ENCODE data around the gene RBM14. TPM values are rescaled to one million over a fixed set of nuclear protein-coding genes. Genes with fewer than 3 reads are reported as not detected.

The RBM14 gene
- total and polyA plus RNA-seq, 9 of the 15 experiments (the other 6 are each of a cell fraction or from before 2014, with no cell fraction given): 5.5 to 131 (median 42.6) TPM

DNA sequence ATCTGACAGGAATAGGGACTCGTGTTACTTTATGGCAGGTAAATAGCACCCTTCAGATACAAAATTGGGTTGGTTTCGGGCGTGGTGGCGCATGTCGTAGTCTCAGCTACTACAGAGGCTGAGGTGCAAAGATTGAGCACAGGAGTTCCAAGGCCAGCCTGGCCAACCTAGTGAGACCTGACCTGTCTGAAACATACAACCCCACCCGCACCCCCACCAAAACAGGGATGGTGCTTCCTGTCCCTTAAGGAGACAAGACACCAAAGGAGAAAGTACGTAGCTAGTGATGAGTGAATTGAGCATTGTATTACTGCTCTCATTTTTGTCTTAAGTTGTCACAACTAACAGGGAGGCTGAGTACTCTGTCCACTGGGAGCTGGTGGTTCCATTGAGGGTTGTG is 36.2 kb downstream of the RBM14 start:
- Histone ChIP-seq H3K9me1 (ENCODE audit: control insufficient read depth, insufficient read depth, low read length) (no peaks in the 10 kb centered on the region), H4K20me1 (replicated peaks; ENCODE audit: control insufficient read depth, insufficient read depth, low read length) (peaks cover 6% of the 10 kb centered on the region), H3K4me1 (replicated peaks in 1 of 2; ENCODE audit: control insufficient read depth in 2 of 2, insufficient read depth in 2 of 2, low read length in 2 of 2) (peaks cover 0 to 9% of the 10 kb centered on the region in 2 experiments; a peak in 2 of 5 replicates), H3K79me2 (ENCODE audit: control insufficient read depth, insufficient read depth, low read length) (peaks cover 68% of the 10 kb centered on the region), H2AFZ (ENCODE audit: low read depth, low read length) (no peak overlapping the region), H3K4me3 (no peak overlapping the region), H3K27ac (ENCODE audit: extremely low read depth, low read depth, low read length) (peak overlapping the region; percentile 59), H3K9me3 (replicated peaks; ENCODE audit: control insufficient read depth, insufficient read depth, low read depth, low read length) (no peaks in the 10 kb centered on the region), H3K9ac (ENCODE audit: insufficient read depth in 1 of 2, low read depth in 2 of 2, low read length in 2 of 2) (no peak overlapping the region), H3K4me2 (ENCODE audit: insufficient read depth, low read length) (no peak overlapping the region; the same call in 1 of the 2 replicates), H3K27me3 (ENCODE audit: control insufficient read depth in 2 of 2, insufficient read depth in 2 of 2, low read length in 2 of 2) (no peaks in the 10 kb centered on the region), H3K36me3 (ENCODE audit: control insufficient read depth, insufficient read depth, low read length) (peaks cover 54% of the 10 kb centered on the region)
- TF ChIP-seq LCOR (CRISPR knock-in tag; IDR thresholded peaks at IDR 0.05) (0 out of 2 replicates have a peak, but pooled peaks have one; percentile 25), POU5F1 (IDR thresholded peaks at IDR 0.05; ENCODE audit: borderline replicate concordance, low read depth, low read length, partially characterized antibody) (no peak)
- in situ Hi-C loops (cut with MboI) (no loop called here), intact Hi-C loops (cut with micrococcal nuclease) (no loop called here)
- no peak for DNase-seq (ENCODE audit: extremely low read depth in 1 of 4, low spot score in 3 of 4)
- WGBS (ENCODE audit: insufficient coverage, low coverage, missing lambda C conversion rate): 73% methylated on average over 7 of the region's 7 CpGs
- ATAC-seq: peak; percentile 18
- POLR2A ChIA-PET: interaction anchor here (0.6 to 11.6 kb wide), 4 partner anchors 10 to 180 kb away, joined by 3 to 139 read pairs (median 44); partner anchors contain the start of gene RBM4
- no TSS peak for BruUV-seq (replicated peaks)
- peak; percentile 42 for FAIRE-seq
- CTCF ChIA-PET (ENCODE audit: low intra/inter-chr PET ratio): no interaction called here

DNA sequence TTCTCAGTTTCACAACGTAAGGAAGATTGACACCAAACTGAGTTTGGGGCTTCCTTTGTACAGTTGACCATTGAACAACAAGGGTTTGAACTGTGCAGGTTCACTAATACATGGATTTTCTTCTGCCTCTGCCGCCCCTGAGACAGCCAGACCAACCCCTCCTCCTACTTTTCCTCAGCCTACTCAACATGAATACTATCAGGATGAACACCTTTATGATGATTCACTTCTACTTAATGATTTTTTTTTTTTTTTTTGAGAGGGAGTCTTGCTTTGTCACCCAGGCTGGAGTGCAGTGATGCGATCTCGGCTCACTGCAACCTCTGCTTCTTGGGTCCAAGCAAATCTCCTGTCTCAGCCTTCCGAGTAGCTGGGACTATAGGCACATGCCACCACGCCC is 36.7 kb downstream of the RBM14 start:
- WGBS (ENCODE audit: insufficient coverage, low coverage, missing lambda C conversion rate): 49% methylated on average over 6 of the region's 6 CpGs
- H3K9ac ChIP-seq (ENCODE audit: insufficient read depth in 1 of 2, low read depth in 2 of 2, low read length in 2 of 2): no peak overlapping the region
- in situ Hi-C loops (cut with MboI) (no loop called here), intact Hi-C loops (cut with micrococcal nuclease) (no loop called here)
- FAIRE-seq: peak; percentile 42
- H3K79me2 ChIP-seq (ENCODE audit: control insufficient read depth, insufficient read depth, low read length): peaks cover 65% of the 10 kb centered on the region
- ATAC-seq: peak; percentile 58
- no peak overlapping the region for H3K4me3 ChIP-seq
- no peaks in the 10 kb centered on the region for H3K27me3 ChIP-seq (ENCODE audit: control insufficient read depth in 2 of 2, insufficient read depth in 2 of 2, low read length in 2 of 2)
- ChIA-PET CTCF (ENCODE audit: low intra/inter-chr PET ratio) (no interaction called here), POLR2A (interaction anchor here (0.9 to 11.6 kb wide), 3 partner anchors 10 to 23 kb away, joined by 3 to 139 read pairs (median 83); partner anchors contain the start of gene RBM4)
- no peak overlapping the region; the same call in 1 of the 2 replicates for H3K4me2 ChIP-seq (ENCODE audit: insufficient read depth, low read length)
- H4K20me1 ChIP-seq (replicated peaks; ENCODE audit: control insufficient read depth, insufficient read depth, low read length): peaks cover 6% of the 10 kb centered on the region
- H3K9me1 ChIP-seq (ENCODE audit: control insufficient read depth, insufficient read depth, low read length): no peaks in the 10 kb centered on the region
- no peak overlapping the region for H2AFZ ChIP-seq (ENCODE audit: low read depth, low read length)
- H3K9me3 ChIP-seq (replicated peaks; ENCODE audit: control insufficient read depth, insufficient read depth, low read depth, low read length): no peaks in the 10 kb centered on the region
- no TSS peak for BruUV-seq (replicated peaks)
- peak overlapping the region; percentile 59 for H3K27ac ChIP-seq (ENCODE audit: extremely low read depth, low read depth, low read length)
- H3K4me1 ChIP-seq (replicated peaks in 1 of 2; ENCODE audit: control insufficient read depth in 2 of 2, insufficient read depth in 2 of 2, low read length in 2 of 2): peaks cover 0 to 9% of the 10 kb centered on the region in 2 experiments; a peak in 2 of 5 replicates
- peak in 3 of 4 experiments; percentile 37 to 51 (median 41) for DNase-seq (ENCODE audit: extremely low read depth in 1 of 4, low spot score in 3 of 4)
- peaks cover 55% of the 10 kb centered on the region for H3K36me3 ChIP-seq (ENCODE audit: control insufficient read depth, insufficient read depth, low read length)
- no peak for TF ChIP-seq FOXA3 (CRISPR knock-in tag; conservative IDR thresholded peaks at IDR 0.05 in 1 of 2, IDR thresholded peaks at IDR 0.05 in 1 of 2)
- no peak for TF ChIP-seq BCL6 (CRISPR knock-in tag; IDR thresholded peaks at IDR 0.05)
- no peak for TF ChIP-seq PCBP2 (IDR thresholded peaks at IDR 0.05; ENCODE audit: low read depth, low read length, poor library complexity, severe bottlenecking)
- TF ChIP-seq EGR1 (conservative IDR thresholded peaks at IDR 0.05): peak; percentile 54
- no peak for TF ChIP-seq MEF2D (tag; conservative IDR thresholded peaks at IDR 0.05; ENCODE audit: low read depth)
- no peak for TF ChIP-seq CHD2 (IDR thresholded peaks at IDR 0.05; ENCODE audit: low read depth, low read length)
- peak; percentile 86 for TF ChIP-seq ARID1B (IDR thresholded peaks at IDR 0.05)
- TF ChIP-seq LEF1 (IDR thresholded peaks at IDR 0.05): no peak
- TF ChIP-seq EHMT2 (IDR thresholded peaks at IDR 0.05): peak; percentile 70; the same call in 1 of the 2 replicates
- no peak for TF ChIP-seq MYBL2 (IDR thresholded peaks at IDR 0.05; ENCODE audit: low read depth)
- no peak for TF ChIP-seq MYBL2 (CRISPR knock-in tag; IDR thresholded peaks at IDR 0.05; ENCODE audit: borderline replicate concordance)
- TF ChIP-seq ZNF24 (IDR thresholded peaks at IDR 0.05): no peak
- TF ChIP-seq TFAM (CRISPR knock-in tag; conservative IDR thresholded peaks at IDR 0.05): no peak
- TF ChIP-seq KAT8 (IDR thresholded peaks at IDR 0.05; ENCODE audit: low read depth): no peak
- TF ChIP-seq ZNF695 (CRISPR knock-in tag; IDR thresholded peaks at IDR 0.05): no peak

Measured in K562 (cell line).